Inflammatory macrophage treated with lipopolysaccharide for 4 hours (primary cell): Measurements from ENCODE around the gene RABGAP1L.
A peak's percentile ranks its signal among the peaks of the same experiment; 100 is the strongest.
"Not testable (repeated sequence)": the region's sequence is repeated elsewhere in the genome, so short reads cannot be mapped to it uniquely, and the experiment has no call there.

Experiments
- DNase-seq: peaks from one replicate; pipeline ENCODE4 v3.0.0-alpha.2; 2020

The RABGAP1L gene

DNA sequence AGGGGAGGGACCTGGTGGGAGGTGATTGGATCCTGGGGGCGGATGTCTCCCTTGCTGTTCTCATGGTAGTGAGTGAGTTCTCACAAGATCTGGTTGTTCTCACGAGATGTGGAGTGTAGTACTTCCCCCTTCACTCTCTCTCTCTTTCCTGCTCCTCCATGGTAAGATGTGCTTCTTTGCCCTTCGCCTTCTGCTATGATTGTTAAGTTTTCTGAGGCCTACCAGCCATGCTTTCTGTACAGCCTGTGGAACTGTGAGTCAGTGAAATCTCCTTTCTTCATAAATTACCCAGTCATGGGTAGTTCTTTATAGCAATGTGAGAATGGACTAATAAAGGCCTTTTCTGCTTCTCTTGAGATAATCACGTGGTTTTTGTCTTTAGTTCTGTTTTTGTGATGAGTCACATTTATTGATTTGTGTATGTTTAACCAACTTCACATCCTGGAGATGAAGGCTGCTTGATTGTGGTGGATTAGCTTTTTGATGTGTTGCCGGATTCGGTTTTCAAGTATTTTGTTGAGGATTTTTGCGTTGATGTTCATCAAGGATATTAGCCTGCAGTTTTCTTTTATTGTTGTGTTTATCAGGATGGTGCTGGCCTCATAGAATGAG lies 45.5 kb downstream of the RABGAP1L start:
- peak; percentile 33 for DNase-seq

- DNase-seq: peak; percentile 87
Observed at GRCh38 chr1:174206148-174206836, 47.0 kb downstream of the RABGAP1L start.

DNA sequence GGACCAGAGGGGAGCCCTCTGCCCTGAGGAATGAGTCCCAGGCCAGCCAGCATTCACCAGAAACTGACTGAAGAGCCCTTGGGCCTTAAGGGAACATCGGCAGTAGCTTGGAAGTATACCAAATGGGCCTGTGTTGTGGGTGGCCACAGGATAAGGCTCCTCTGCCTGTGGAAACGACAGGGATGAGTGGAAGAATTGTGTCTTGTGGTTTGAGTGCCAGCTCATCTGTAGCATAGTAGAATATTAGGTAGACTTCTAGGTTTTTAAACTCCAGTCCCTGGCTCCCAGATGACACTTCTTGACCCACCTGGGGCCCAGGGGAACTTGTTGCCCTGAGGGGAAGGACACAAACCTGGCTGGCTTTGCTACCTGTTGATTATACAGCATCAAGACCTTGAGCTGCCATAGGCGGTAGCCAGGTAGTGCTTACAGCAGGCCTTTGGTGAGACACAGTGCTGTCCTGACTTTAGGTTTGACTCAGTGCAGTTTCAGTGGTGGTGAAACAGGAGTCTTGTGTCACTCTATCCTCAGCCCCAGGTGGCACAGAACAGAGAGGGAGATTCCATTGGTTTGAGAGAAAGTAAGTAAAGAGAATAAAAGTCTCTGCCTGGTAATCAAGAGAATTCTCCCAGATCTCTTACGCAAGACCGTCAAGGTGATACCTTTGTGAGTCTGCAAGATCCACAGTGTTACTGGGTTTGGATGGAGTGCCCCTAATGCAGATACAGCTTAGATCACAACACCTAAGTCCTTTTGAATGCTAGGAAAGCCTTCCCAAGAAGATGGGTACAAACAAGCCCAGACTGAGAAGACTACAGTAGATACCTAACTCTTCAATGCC lies 50.2 kb downstream of the RABGAP1L start:
- no peak for DNase-seq

DNA sequence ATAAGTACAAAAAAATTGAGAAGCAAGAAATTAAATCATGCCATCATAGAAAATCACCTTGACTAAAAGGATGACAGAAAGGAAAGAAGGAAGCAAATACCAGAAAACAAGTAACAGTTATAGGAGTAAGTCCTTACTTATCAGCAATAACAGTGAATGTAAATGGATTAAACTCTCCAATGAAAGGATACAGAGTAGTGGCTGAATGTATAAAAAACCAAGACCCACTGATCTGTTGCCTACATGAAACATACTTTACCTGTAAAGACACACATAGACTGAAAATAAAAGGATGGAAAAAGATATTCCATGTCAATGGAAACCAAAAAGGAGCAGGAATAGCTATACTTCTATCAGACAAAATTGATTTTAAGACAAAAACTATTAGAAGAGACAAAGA lies 52.2 kb downstream of the RABGAP1L start:
- no peak for DNase-seq

- DNase-seq: no peak
Observed at GRCh38 chr1:174215766-174216165, 56.4 kb downstream of the RABGAP1L start.

DNA sequence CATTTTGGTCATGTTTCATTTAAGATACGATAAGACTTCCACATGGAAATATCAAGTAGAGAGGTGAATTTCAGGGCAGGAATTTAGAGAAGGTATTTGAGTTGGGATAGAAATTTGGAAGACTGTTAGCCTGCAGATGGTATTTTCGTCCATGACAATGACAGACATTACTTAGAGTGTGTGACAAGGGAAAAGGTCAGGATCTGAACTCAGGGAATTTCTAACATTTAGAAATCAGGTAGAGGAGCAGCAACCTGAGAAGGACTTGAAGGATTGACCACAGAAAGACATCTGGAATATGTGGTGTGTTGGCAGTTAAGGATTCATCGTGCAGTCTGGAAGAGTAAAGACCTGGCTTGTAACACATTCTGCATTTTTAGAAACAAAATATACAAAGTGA lies 57.9 kb downstream of the RABGAP1L start:
- DNase-seq: no peak

GRCh38 chr1:174217787-174218574 lies 58.7 kb downstream of the RABGAP1L start:
- peak; percentile 44 for DNase-seq

GRCh38 chr1:174218983-174219382 lies 59.7 kb downstream of the RABGAP1L start:
- DNase-seq: no peak

- no peak for DNase-seq
Observed at GRCh38 chr1:174219606-174220370, 60.5 kb downstream of the RABGAP1L start.

DNA sequence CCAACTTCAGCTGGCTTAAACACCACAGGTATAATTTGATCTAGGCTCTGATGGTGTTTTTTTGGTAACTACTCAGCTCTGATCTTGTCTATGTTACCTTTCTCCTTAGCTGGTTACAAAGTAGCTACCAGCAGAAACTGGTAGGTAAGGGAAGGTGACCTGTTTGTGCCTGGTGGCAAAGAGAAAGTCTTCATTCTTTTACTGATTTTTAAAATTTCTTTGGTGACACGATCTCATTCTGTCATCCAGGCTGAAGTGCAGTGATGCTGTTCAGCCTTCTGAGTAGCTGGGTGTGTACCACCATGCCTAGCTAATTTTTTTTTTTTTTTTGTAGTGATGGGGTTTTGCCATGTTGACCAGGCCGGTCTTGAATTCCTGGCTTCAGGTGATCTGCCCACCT lies 62.4 kb downstream of the RABGAP1L start:
- DNase-seq: no peak

- DNase-seq: no peak
Observed at GRCh38 chr1:174222166-174222949, 63.0 kb downstream of the RABGAP1L start.

GRCh38 chr1:174224641-174225040 lies 65.3 kb downstream of the RABGAP1L start:
- DNase-seq: no peak

DNA sequence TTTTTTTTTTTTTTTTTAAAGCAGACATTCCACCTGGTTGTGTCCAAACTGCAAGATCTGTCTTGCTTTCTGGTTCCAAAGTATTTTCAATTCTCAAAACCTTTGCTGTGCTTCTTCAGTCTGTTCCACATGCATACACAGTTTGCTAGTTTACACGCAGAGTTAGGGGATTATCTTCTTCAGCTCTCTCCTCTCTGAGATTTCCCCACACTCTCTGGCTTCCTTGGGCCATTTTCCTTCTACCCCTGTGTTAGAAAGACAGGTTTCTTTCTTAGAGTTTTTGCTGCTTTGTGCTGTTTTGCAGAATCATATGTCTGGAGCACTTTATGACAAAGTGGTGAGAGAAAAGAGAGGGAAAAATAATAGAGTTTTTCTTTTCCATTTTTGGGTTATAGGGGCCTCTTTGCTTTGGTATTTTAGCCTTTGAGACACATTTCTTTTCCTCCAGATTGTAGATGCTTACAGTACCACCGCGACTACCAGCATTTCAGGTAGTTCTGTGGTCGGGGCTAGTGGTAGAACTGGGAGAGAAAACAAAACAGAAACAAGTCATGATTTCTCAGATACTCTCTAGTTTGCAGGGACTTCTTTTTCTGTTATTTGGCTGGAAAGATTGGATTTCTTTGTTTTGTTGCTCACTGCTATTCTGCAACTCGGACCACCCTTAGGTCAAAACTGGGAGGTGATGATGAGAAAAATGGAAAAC lies 66.3 kb downstream of the RABGAP1L start:
- no peak for DNase-seq

DNA sequence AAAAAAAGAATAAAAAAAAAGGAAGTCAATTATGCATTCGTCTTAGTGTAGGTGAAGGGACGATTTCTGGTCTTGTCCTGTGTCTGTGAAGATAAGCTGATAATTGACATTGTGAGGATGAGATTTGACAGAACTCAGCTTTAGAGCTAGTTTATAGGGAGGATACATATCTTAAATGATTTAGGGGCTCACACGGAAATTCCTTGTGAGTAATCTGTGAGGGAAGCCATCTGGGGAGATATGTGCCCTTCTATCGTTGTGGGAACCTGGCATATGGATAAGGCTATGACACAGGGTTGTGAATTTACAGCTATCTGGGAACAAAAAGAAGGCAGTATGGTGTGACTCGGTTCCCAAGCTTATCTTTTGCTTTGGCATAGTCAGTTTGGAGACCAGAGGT lies 71.1 kb downstream of the RABGAP1L start:
- DNase-seq: no peak

DNA sequence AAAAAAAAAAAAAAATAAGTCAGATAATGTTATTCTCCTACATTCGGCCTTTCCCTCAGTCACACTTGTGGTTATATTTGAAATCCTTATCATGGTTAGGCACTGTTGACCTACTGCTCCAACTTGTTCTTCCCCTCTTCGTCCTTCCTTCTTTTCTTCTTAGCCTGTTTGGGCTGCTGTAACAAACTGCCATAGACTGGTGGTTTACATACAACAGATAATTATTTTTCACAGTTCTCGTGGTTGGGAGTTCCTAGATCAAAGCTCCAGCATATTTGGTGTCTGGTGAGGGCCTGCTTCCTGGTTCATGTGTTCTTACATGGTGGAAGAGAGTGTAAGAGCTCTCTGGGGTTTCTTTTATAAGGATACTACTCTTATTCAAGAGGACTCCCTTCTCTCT lies 73.4 kb downstream of the RABGAP1L start:
- DNase-seq: no peak

DNA sequence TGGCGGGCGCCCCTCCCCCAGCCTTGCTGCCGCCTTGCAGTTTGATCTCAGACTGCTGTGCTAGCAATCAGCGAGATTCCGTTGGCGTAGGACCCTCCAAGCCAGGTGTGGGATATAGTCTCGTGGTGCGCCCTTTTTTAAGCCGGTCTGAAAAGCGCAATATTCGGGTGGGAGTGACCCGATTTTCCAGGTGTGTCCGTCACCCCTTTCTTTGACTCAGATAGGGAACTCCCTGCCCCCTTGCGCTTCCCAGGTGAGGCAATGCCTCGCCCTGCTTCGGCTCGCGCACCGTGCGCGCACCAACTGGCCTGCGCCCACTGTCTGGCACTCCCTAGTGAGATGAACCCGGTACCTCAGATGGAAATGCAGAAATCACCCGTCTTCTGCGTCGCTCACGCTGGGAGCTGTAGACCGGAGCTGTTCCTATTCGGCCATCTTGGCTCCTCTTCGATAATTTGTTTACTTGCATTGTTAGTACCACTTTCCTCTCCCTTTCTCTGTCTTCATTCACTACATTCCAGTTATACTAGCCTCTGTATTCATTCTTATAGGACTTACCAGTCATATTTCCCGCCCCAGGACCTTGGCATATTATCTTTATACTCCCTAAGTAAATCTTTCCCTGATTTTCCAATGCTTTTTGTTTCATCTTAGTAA lies 79.7 kb downstream of the RABGAP1L start:
- not testable (repeated sequence) for DNase-seq

DNA sequence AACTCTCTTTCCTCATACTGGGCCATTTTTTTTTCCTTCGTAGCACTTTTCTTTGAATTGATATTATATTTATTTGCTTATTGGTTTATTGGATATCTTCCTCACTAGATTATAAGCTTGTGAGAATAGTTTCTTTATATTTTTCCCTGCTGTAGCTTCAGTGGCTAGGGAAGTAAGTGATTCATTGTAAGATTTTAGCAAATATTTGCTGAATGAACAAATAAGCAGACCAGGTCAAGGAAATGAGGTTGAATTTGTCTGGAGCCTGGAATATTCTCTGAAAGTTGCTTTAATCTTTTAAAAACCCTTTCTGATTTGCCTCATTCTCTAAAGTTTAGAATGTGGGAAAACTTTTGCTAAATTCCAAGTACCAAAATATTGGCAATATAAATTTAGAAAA lies 80.2 kb downstream of the RABGAP1L start:
- DNase-seq: no peak

GRCh38 chr1:174242856-174243255 lies 83.5 kb downstream of the RABGAP1L start:
- no peak for DNase-seq

- DNase-seq: no peak
Observed at GRCh38 chr1:174243451-174244000, 84.2 kb downstream of the RABGAP1L start.

GRCh38 chr1:174244017-174244416 lies 84.7 kb downstream of the RABGAP1L start:
- DNase-seq: no peak
